T-helper 9 cell (primary cell): ENCODE data around the gene XRCC3.

Experiments used
- DNase-seq: peaks from one replicate; pipeline ENCODE4 v3.0.0-alpha.2; 2020
- total RNA-seq, 2 donors: gene quantifications; one replicate each; lab custom pipeline; 2026; lab: John Stamatoyannopoulos, UW

XRCC3 gene
- total RNA-seq: 8.2 to 11.5 reads per million in 2 donors

GRCh38 chr14:103715052-103716000, at the start of gene XRCC3, which contains the start of gene ZFYVE21:
XRCC3 (minus strand) TSS chr14:103715451; CDS start chr14:103711087, 4,364 bp downstream.
ZFYVE21 (plus strand) TSS chr14:103715810; CDS start chr14:103715842, 32 bp downstream.
- peak; percentile 98 for DNase-seq

GRCh38 chr14:103763730-103764488, 48.7 kb upstream of the XRCC3 start:
- no peak for DNase-seq

GRCh38 chr14:103762541-103762940, 47.3 kb upstream of the XRCC3 start:
- no peak for DNase-seq

- no peak for DNase-seq
Observed at GRCh38 chr14:103762036-103762435, 46.8 kb upstream of the XRCC3 start.

GRCh38 chr14:103758059-103758776, 43.0 kb upstream of the XRCC3 start:
- DNase-seq: no peak

GRCh38 chr14:103755060-103755459, 39.8 kb upstream of the XRCC3 start:
- no peak for DNase-seq

- no peak for DNase-seq
Observed at GRCh38 chr14:103753774-103754173, 38.5 kb upstream of the XRCC3 start.

- DNase-seq: no peak
Observed at GRCh38 chr14:103749860-103750259, 34.6 kb upstream of the XRCC3 start.

- no peak for DNase-seq
Observed at GRCh38 chr14:103749452-103749851, 34.2 kb upstream of the XRCC3 start.

GRCh38 chr14:103748534-103748857, 33.2 kb upstream of the XRCC3 start:
- no peak for DNase-seq

GRCh38 chr14:103746701-103747100, 31.4 kb upstream of the XRCC3 start:
- DNase-seq: no peak

- DNase-seq: no peak
Observed at GRCh38 chr14:103745424-103745823, 30.2 kb upstream of the XRCC3 start.

- no peak for DNase-seq
Observed at GRCh38 chr14:103744621-103745395, 29.6 kb upstream of the XRCC3 start.

- no peak for DNase-seq
Observed at GRCh38 chr14:103743691-103744090, 28.4 kb upstream of the XRCC3 start.

GRCh38 chr14:103742499-103743255, 27.4 kb upstream of the XRCC3 start:
- DNase-seq: no peak

- DNase-seq: no peak
Observed at GRCh38 chr14:103741876-103742275, 26.6 kb upstream of the XRCC3 start.

- no peak for DNase-seq
Observed at GRCh38 chr14:103740991-103741689, 25.9 kb upstream of the XRCC3 start.

GRCh38 chr14:103739793-103740501, 24.7 kb upstream of the XRCC3 start:
- DNase-seq: no peak

GRCh38 chr14:103739466-103739792, 24.2 kb upstream of the XRCC3 start:
- no peak for DNase-seq
